UCSD-AML1 (cell line): Measurements from ENCODE around the gene CIZ1.
A peak's percentile ranks its signal among the peaks of the same experiment; 100 is the strongest.
"Not testable (repeated sequence)": the region's sequence is repeated elsewhere in the genome, so short reads cannot be mapped to it uniquely, and the experiment has no call there.

Experiments
- DNase-seq: peaks from one replicate; lab custom pipeline; 2025; ENCODE audit not compliant: unreplicated experiment; lab: John Stamatoyannopoulos, UW

Gene CIZ1, protein sequence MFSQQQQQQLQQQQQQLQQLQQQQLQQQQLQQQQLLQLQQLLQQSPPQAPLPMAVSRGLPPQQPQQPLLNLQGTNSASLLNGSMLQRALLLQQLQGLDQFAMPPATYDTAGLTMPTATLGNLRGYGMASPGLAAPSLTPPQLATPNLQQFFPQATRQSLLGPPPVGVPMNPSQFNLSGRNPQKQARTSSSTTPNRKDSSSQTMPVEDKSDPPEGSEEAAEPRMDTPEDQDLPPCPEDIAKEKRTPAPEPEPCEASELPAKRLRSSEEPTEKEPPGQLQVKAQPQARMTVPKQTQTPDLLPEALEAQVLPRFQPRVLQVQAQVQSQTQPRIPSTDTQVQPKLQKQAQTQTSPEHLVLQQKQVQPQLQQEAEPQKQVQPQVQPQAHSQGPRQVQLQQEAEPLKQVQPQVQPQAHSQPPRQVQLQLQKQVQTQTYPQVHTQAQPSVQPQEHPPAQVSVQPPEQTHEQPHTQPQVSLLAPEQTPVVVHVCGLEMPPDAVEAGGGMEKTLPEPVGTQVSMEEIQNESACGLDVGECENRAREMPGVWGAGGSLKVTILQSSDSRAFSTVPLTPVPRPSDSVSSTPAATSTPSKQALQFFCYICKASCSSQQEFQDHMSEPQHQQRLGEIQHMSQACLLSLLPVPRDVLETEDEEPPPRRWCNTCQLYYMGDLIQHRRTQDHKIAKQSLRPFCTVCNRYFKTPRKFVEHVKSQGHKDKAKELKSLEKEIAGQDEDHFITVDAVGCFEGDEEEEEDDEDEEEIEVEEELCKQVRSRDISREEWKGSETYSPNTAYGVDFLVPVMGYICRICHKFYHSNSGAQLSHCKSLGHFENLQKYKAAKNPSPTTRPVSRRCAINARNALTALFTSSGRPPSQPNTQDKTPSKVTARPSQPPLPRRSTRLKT

DNA sequence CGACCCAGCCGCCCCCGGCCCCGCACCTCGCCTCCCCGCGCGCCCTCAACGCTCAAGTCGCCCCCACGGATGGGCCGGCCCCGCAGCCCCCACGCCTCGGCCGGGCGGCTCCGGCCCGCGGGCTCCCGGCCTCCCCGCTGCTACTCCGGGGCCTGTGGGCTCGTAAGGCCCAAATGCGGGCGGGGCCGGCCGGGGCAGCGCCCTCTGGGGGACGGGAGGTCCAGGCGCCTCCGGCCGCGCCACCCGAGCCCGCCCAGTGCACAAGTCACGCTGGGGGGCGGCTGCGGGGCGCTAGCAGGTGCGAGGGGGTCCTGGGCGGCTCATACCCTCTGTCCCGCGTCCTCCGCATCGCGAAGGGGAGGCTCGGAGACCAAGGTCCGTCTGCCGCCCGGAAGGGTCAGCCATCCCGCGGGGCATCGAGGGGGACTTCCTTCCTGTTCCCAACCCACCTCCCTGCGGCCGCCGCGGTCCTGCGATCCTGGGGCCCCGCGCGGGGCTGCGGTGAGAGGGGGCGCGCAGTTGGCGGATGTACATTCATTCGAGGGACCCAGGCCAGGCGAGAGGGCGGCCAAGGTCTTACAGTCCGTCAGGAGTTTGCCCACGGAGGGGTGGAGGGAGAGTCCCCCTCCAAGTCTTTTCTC is at the start of gene CIZ1:
CIZ1 (minus strand) TSS at position 167 of the 641 bp plus-strand sequence. CDS start 715 bp downstream, outside the sequence.
- DNase-seq, result peak; percentile 84

DNA sequence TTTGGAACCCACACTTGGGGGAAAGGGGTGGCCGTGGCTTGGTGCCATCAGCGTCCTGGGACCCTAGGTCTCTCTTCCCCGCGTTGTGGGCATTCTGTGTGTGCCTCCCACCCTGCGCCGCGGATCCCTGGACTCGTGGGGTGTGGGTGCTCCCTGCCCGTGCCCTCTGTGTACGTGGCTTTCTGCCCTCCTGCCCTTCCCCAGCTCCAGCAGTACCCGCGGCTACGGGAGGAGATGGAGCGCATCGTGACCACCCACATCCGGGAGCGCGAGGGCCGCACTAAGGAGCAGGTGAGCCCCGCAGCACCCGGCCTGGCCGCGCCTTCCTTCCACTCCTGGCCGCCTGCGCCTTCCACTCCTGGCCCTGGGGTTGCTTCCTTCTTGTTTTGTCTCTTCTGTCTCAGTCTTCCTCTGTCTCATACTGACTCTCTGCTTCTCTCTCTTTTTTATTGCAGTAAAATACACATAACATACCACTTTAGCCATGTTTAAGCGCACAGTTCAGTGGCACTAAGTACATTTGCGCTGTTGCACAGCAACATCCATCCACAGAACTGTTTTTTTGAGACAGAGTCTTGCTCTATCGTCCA is 42.5 kb upstream of the CIZ1 start:
- DNase-seq, result no peak

DNA sequence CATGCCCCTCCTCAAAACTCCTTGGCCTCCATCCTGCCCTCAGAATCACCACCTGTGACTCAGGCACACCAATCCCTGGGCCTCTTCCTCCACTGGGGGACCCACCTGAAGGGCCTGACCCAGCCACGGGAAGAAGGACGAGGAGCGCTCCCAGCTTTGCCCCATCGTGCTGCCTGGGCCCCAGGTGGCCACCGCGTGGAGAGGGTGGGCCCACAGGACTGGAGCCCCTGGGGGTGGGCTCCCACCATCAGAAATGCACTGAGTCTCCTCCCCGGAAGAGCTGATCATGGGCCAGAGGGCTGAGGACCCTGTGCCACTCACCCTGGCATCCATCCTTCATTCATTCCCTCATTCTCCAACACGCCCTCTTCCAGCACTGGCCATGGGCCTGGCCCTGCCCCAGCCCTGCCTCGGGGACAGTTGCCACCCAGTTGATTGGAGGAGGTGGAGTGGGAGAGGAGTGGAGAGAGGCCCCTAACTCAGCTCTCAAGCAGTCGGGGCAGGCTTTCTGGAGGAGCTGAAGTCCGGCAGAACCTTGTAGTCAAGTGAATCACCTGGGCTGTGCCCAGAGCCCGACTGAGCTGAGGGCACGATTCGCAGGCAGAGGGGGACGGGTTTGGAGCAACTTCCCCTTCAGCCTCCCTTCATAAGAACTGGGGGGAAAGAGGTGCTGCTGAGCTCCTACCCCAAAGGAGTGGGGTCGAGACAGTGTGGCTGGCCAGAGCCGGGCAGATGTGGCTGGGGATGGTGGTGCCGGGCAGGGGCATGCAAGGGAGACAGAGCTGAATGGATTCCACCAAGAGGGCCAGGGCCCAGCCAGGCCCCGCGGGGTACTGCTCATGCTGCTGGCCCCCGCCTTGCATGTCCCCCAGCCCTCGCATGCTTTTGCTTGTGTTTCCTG is 41.4 kb upstream of the CIZ1 start:
- no peak for DNase-seq

DNA sequence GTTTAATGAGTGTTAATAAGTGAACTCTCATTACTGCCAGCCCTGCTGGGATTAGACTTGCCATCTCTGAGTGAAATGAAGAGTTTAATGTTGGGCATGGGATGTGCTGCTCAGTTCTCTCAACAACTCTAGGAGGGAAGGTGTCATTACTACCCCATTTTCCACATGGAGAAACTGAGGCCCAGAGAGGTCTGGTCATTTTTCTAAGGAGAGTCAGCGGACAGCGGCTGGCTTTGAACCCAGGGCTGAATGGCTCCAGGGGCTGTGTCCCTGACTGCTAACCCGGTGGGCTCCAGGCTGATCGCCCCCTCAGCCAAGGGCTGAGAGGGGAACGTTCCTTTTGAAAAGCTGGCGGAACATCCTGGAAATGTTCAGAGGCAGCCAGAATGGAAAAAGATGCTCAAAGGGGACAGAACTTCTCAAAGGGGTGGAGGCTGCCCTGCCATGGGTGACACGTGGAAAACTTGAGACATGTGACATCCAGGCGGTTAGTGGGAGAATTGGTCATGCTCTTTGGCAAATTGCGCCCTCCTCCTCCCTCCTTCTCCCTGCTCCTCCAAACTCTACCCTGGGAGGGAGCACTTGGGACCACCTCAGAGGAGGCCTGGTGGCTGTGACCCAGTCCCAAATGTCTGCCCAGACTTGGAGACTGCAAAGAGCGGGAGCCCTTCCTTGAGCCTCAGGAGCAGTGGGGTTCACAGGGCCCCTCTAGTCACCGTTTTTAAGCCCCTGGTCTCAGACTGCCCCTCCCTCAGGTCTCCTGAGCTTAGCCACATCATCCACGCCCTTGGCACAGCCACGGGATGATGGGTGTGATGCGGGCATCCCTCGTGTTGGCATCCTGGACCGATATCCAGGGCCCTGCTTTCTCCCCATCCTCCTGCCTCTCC is 40.5 kb upstream of the CIZ1 start:
- no peak for DNase-seq

DNA sequence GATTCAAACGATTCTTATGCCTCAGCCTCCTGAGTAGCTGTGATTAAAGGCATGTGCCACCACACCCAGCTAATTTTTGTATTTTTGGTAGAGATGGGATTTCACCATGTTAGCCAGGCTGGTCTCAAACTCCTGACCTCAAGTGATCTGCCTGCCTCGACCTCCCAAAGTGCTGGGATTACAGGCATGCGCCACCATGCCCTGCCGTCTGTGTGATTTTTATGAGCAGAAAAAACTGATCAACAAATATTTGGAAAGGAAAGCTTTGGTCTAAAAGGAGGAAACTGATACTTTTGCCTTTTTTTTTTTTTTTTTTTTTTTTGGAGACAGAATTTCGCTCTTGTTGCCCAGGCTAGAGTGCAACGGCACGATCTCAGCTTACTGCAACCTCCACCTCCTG is 39.5 kb upstream of the CIZ1 start:
- DNase-seq, result not testable (repeated sequence)

DNA sequence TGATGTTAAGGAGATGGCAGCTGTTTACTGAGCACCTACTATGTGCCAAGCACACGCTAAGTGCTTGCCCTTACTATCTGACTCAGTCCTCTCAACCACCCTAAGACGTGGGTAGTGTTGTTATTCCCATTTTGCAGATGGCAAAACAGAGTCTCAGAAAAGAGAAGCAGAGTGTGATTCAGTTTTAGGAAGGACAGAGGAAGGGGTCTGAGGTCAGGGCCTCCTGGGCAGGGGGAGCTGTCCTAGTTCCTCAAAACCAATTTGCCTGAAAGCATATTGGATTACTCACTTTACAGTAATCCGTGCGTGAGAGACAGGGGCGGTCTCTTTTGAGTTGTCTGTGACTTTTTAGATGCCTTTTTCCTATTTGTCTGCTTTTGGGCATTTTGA is 35.0 kb upstream of the CIZ1 start:
- DNase-seq, result no peak

DNA sequence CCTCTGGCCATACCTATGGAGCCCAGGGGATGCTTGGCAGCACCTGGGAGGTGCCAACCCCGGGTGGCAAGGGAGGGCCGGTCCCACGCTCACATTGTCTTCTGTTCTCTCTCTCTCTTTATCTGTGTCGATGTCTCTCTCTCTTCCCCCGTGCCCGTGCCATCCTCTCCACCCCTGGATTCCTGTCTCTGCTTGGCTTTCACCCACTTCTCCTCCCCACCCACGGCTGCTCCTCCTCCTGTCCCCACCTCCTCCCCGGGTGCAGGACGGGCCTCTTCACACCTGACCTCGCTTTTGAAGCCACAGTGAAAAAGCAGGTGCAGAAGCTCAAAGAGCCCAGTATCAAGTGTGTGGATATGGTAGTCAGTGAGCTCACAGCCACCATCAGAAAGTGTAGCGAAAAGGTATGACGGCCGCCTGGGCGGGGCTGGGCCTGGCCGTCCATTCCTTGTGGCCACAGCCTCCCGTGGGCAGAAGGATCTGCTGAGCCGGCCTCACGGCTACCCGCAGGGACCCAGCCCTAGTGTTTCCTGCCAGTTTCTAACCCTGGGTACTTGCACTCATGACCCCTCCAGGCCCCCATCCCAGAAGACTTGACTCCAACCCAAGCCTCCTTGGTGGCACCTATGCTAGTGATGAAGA is 34.5 kb upstream of the CIZ1 start:
- DNase-seq, result no peak

DNA sequence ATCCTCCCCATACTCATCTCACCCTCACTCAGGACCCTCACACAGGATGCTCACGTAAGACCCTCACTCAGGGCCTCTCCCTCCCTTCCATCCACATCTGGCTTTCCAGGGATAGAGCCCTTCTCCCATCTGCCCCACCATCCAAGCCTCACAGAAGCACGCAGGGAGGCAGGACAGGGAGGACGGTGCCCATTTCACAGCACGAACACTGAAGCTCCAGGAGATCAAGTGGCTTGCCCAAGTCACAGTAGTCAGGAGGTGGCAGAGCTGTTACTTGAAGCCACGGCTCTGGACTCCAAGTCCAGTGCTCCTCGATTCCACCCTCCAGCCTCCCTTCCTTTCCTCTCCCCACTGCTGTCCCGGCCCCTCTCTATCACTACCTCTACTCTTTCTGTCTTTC is 33.5 kb upstream of the CIZ1 start:
- DNase-seq, result no peak

DNA sequence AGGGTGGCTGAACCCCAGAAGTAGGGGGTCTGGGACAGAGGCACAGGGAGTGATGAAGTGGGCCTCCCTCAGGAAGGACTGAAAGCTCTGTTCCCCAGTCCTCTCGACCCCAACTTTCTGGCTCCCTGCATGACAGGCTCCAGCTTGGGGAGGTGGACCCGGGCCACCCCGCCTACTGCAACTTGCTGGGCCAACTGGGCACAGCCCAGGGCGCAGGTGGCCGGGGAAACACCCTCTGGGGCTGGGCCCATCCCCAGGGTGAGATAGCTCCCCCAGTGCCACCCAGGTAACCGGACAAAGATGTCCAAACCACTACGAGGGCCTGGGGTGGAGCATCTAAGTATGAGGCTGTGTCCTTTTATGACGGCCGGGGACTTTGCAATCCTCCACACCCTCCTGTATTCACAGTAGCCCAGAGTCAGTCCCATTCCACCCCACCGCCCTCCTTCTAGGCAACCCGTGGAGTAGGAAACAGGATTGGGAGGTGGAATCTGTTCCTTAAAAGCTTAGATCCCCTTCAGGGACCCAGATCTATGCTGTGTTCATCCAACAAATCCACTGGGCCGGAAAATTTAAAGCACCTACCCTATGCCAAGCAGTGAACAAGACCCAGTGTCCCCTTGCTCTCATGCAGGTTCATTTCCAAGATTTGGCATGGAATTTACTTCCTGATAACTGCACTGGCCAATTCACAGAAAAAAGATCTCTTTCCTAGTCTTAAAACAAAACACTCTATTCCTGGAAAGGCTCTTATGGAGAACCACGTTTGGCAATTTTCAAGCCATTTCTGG is 31.7 kb upstream of the CIZ1 start:
- DNase-seq, result no peak

DNA sequence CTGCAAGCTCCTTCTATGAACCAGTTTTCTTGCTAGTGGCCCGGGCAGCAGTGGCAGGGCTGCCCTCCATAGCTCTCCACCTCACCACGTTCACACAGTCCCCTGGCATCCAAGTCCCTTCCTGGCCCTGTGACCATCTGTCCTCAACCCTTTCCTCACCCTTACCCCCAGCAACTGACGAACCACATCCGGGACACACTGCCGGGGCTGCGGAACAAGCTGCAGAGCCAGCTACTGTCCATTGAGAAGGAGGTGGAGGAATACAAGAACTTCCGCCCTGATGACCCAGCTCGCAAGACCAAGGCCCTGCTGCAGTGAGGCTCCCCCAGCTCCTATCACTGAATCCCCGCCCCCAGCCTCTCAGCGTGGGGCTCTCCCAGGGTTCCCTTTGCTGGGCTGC is 30.7 kb upstream of the CIZ1 start:
- DNase-seq, result no peak

DNA sequence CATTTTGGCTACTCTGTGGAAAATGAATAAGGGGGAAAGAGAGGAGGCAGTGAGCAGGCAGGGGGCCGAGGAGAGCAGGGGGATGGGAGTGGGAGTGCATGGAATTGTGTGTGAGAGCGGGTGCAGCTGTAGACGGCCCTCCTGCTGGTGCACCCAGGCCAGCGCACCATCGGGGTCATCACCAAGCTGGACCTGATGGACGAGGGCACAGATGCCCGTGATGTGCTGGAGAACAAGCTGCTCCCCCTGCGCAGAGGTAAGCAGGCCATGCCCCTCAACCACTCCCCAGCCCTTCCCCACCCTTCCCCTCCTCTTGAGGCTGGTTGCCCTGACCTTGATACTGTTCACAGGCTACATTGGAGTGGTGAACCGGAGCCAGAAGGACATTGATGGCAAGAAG is 28.5 kb upstream of the CIZ1 start:
- no peak for DNase-seq

DNA sequence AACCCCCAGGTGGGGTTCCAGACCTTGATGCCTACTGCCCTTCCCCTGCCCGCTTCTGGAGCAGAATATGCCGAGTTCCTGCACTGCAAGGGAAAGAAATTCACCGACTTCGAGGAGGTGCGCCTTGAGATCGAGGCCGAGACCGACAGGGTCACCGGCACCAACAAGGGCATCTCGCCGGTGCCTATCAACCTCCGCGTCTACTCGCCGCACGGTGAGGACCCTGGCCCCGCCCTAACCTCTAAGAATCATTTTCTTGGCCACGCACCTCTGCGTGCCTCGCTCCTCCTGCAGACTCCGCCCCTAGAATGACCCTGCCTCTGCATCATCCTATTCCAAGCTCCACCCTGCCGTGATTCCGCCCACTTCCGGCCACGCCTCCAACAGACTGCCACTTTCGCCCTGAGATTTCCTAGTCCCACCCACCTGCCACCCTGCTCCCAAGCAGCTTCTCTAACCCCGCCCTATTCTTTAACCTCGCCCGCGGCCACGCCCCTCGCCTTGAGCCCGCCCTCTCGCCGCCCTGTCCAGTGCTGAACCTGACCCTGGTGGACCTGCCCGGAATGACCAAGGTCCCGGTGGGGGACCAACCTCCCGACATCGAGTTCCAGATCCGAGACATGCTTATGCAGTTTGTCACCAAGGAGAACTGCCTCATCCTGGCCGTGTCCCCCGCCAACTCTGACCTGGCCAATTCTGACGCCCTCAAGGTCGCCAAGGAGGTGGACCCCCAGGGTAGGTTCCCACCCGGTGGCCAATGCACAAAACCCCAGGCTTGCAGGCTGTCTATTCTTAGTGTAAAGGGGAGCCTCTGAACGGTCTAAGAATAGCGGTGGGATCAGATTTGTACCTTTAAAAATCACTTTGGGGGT is 27.4 kb upstream of the CIZ1 start:
- peak; percentile 34 for DNase-seq

DNA sequence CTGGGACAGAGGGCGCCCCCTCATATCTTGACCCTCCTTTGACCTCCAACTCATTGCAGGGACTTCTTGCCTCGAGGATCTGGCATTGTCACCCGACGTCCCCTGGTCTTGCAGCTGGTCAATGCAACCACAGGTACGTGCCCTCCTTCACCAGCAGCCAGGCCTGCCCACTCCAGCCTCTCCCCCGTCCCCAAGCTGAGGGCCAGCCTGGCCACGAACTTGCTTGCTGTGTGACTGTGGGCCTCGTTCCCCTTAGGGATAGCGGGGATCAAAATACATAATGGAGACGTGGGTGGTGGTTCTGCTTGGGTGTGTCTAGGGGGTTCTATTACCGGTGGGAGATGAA is 26.8 kb upstream of the CIZ1 start:
- DNase-seq, result no peak

DNA sequence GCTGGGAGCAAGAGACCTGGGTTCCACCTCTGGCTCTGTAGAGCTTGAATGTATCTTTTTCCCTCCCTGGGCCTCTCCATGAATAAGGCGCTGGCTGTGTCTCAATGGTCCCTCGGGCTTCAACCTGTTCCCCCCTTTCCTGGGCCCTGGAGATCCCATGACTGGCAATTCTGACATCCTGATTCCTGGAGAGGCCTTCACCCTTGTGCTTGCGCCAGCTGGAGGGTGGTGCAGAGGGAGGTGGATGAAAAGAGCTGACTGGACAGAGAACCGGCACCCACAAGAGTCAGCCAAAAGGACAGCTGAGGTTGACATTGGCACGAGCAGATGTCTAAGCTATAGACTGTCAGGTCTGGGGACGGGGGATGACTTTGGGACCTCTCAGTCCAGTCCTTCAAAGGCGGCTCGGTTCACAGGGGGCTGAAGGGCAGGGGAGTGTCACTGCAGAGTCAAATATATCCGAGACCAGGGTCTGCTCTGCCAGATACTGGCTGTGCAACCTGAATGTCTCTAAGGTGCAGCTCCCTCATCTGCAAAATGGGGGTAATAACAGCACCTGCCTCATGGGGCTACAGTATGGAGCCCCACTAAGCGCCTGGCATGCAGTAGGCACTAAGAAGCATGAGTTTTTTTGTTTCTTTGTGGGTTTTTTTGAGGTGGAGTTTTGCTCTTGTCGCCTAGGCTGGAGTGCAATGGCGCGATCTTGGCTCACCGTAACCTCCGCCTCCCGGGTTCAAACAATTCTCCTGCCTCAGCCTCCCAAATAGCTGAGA is 25.6 kb upstream of the CIZ1 start:
- no peak for DNase-seq

DNA sequence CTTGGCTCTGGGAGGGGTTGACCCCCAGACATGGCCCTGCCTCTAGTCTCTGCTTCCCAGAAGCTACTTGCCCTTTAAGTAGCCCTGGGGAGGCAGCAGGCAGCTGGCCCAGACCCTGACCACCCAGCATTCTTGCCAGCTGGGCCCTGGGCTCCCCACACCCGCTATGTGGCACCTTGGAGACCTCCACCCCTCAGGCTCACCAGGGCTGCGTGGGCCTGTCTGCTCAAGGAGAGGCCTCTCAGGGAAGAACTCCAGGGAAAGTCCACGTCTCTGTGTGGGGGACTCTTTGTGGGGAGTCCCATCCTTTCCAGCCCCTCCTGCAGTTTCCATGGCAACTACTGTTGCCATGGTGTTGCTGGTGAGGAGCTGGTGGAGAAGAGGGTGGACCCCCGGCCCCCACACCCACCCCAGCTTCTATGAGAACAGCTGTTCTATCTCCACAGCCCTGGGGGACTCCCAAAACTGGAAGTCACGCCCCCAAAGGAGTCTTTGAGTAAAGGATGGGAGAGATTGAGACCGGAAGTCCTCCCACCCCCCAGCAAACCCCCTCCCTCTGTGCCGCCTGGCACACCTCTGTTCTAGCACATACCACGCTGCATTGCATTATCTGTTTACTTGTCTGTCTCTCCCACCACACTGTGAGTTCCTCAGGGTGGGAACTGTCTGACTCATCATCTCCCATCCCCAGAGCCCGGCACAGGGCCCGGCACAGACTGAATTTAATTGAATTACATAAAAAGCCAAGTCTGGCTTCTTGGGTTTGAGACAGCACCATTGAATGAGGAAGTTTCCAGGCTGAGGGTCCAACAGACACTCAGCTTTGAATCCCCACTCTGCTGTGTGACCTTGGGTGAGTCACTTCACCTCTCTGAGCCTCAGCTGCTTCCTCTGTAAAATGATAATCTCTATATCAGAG is 24.4 kb upstream of the CIZ1 start:
- DNase-seq, result no peak
